Upper lobe of left lung (tissue), 6 donors: ENCODE data around the gene SLC1A5. TPM values are rescaled to one million over a fixed set of nuclear protein-coding genes. Genes with fewer than 3 reads are reported as not detected.
"Not testable (repeated sequence)": the region's sequence is repeated elsewhere in the genome, so short reads cannot be mapped to it uniquely, and the experiment has no call there.

Experiments
- ATAC-seq, 2 donors: fragments of 200-7000 bp; cut with Tn5 transposase; one replicate each; pipeline ENCODE4 v1.9.1; 2022; ENCODE audit warnings: mild to moderate bottlenecking in 2 of 2, moderate library complexity in 2 of 2; ENCODE audit not compliant: low FRiP score in 2 of 2
- DNase-seq, 2 donors: peaks; one replicate each; pipeline ENCODE4 v3.0.0-alpha.2; 2019 to 2020
- H3K27ac ChIP-seq, 4 donors: fragments of 200-600 bp; sonication (generic); one replicate each; pipeline ENCODE4 v1.5.1; 2016 to 2019
- H3K27me3 ChIP-seq, 4 donors: fragments of 200-600 bp; sonication (generic); one replicate each; pipeline ENCODE4 v1.5.1; 2017 to 2019
- H3K36me3 ChIP-seq, 4 donors: fragments of 200-600 bp; sonication (generic); one replicate each; pipeline ENCODE4 v1.5.1; 2016 to 2019
- H3K4me1 ChIP-seq, 4 donors: fragments of 200-600 bp; sonication (generic); one replicate each; pipeline ENCODE4 v1.5.1; 2018 to 2019
- H3K4me3 ChIP-seq, 4 donors: fragments of 200-600 bp; sonication (generic); one replicate each; pipeline ENCODE4 v1.5.1; 2017 to 2019; ENCODE audit warnings: mild to moderate bottlenecking in 2 of 4, moderate library complexity in 1 of 4
- H3K9me3 ChIP-seq, 4 donors: fragments of 200-600 bp; sonication (generic); one replicate each; pipeline ENCODE4 v1.5.1; 2018 to 2019
- EP300 ChIP-seq, 4 donors: sonication (generic); formaldehyde crosslinking; IDR thresholded peaks; one replicate each; pipeline ENCODE4 v1.5.1; 2017; ENCODE audit warnings: antibody characterized with exemption in 4 of 4, control low read depth in 2 of 4
- POLR2A ChIP-seq, 4 donors: fragments of 450-650 bp; IDR thresholded peaks; one replicate each; pipeline ENCODE4 v1.5.1; 2016 to 2017; ENCODE audit warnings: antibody characterized with exemption in 4 of 4, mild to moderate bottlenecking in 2 of 4
- POLR2AphosphoS5 ChIP-seq, 2 donors: sonication (generic); formaldehyde crosslinking; IDR thresholded peaks; one replicate each; pipeline ENCODE4 v1.5.1; 2017; ENCODE audit warnings: antibody characterized with exemption in 2 of 2
- WGBS, 2 donors: methylation state at CpG; one replicate each; pipeline ENCODE4 v1.1.5; 2017 to 2018; 5-methylcytosine and 5-hydroxymethylcytosine counted together
- total RNA-seq, 6 donors: library from RNA; depleted of rRNA in 4 of 6; stranded (reverse); fragments of >200 nt in 4 of 6; gene quantifications; one replicate each; pipeline versions ENCODE4 v1.1.0 to v1.2.1, GENCODE V29; 2016 to 2021
- TF ChIP-seq, protein P1 (sequence below), 6 experiments: fragments of 450-650 bp in 4 of 6; fragments of 200-600 bp in 2 of 6; sonication (generic) in 2 of 6; IDR thresholded peaks; one replicate each; pipeline ENCODE4 v1.5.1; 2016 to 2019; ENCODE audit warnings: antibody characterized with exemption in 6 of 6
- donor health status: DM: no; HTN: no; CAD: no; lungs with moderate emphysema.
- donor health status: DM: no; HTN: yes; CAD: no; lungs with severe emphysema.

Gene SLC1A5
- total RNA-seq, 6 donors from 2014 or later, result 52.4 to 147 (median 83.9) TPM

DNA sequence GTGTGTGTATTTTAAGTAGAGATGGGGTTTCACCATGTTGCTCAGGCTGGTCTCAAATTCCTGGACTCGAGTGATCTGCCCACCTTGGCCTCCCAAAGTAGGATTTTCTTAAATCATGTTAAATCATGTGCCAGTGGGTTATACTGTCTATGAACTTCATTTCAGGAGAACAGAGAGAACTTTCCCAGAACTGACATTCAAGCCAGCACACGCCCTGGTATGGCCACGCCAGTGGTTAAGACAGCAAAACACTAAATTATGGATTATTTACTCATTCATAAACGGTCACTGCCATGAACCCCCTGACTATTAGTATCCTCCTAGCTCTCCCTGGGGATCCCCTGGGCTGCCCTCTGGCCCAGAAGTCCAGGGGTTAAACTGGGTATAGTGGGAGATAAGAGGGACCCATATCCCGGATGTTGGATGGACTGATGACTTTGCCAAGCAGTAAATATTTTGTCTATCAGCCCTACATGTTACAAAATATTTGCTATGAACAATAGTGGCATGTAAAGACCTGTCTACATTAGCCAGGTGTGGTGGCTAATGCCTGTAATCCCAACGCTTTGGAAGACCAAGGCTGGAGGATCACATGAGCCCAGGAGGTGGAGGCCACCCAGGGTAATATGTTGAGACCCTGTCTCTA lies 26.0 kb downstream of the SLC1A5 start:
- no peaks in the 10 kb centered on the region for H3K27me3 ChIP-seq
- no peak for DNase-seq
- H3K9me3 ChIP-seq, result no peaks in the 10 kb centered on the region
- ATAC-seq, result no peak
- H3K4me3 ChIP-seq, result no peak overlapping the region
- 75 to 79% methylated on average over 6 of the region's 6 CpGs for WGBS, 2 donors
- H3K27ac ChIP-seq, result no peak overlapping the region
- H3K4me1 ChIP-seq, result peaks cover under 1 to 7% (median 6%) of the 10 kb centered on the region in 4 donors
- no peak for TF ChIP-seq POLR2A (IDR thresholded peaks at IDR 0.05)
- TF ChIP-seq, protein P1, sequence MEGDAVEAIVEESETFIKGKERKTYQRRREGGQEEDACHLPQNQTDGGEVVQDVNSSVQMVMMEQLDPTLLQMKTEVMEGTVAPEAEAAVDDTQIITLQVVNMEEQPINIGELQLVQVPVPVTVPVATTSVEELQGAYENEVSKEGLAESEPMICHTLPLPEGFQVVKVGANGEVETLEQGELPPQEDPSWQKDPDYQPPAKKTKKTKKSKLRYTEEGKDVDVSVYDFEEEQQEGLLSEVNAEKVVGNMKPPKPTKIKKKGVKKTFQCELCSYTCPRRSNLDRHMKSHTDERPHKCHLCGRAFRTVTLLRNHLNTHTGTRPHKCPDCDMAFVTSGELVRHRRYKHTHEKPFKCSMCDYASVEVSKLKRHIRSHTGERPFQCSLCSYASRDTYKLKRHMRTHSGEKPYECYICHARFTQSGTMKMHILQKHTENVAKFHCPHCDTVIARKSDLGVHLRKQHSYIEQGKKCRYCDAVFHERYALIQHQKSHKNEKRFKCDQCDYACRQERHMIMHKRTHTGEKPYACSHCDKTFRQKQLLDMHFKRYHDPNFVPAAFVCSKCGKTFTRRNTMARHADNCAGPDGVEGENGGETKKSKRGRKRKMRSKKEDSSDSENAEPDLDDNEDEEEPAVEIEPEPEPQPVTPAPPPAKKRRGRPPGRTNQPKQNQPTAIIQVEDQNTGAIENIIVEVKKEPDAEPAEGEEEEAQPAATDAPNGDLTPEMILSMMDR (IDR thresholded peaks at IDR 0.05), result no peak
- no peak for TF ChIP-seq POLR2AphosphoS5 (IDR thresholded peaks at IDR 0.05)
- H3K36me3 ChIP-seq, result no peaks in the 10 kb centered on the region

DNA sequence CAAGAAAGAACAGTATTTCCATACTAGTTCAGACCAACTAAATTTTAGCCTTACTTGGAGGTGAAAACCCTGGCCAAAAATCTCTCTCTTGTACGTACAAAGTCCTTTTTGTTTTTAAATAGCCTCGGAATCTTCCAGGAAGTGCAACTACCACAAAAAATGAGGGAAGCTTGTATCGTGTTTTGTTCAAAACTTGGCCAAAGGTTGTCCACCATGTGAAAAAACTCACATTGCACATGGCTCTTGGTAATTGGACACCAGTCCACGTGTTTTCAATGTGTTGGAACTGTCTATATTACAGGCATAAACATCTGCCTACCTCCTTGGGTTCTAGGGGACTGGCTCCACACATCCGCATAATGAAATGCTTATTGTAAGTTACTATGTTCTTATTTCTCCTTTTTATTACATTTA lies 27.0 kb downstream of the SLC1A5 start:
- no peaks in the 10 kb centered on the region for H3K27me3 ChIP-seq
- H3K36me3 ChIP-seq, result peaks cover 0 to 3% (median 2%) of the 10 kb centered on the region in 4 donors
- TF ChIP-seq POLR2A (IDR thresholded peaks at IDR 0.05), result no peak
- TF ChIP-seq EP300 (IDR thresholded peaks at IDR 0.05), result no peak
- no peak for TF ChIP-seq POLR2AphosphoS5 (IDR thresholded peaks at IDR 0.05)
- TF ChIP-seq, protein P1 (IDR thresholded peaks at IDR 0.05), result no peak
- 64 to 74% methylated on average over 5 of the region's 5 CpGs for WGBS, 2 donors
- no peak overlapping the region for H3K4me3 ChIP-seq
- H3K9me3 ChIP-seq, result no peaks in the 10 kb centered on the region
- H3K27ac ChIP-seq, result peak overlapping the region in 2 of 4 donors; percentile 1 to 12
- DNase-seq (no peak), ATAC-seq (no peak)
- H3K4me1 ChIP-seq, result peaks cover 7 to 10% (median 8%) of the 10 kb centered on the region in 4 donors

DNA sequence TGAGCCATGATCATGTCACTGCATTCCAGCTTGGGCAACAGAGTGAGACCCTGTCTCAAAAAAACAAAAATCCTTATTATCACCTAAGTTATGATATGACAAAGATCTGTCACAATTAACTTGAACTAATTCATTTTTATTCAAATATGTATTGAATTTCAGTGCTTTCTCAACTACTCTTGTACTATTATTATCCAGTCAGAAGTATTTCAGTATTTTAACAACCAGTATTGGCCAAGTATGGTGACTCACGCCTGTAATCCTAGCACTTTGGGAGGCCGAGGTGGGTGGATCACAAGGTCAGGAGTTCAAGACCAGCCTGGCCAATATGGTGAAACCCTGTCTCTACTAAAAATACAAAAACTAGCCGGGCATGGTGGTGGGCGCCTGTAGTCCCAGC lies 27.5 kb downstream of the SLC1A5 start:
- Histone ChIP-seq H3K27ac (peak overlapping the region in 2 of 4 donors; percentile 12 to 14), H3K4me1 (peaks cover 7 to 13% (median 8%) of the 10 kb centered on the region in 4 donors)
- DNase-seq, H3K36me3 ChIP-seq, ATAC-seq, H3K27me3 ChIP-seq, H3K4me3 ChIP-seq, H3K9me3 ChIP-seq: not testable (repeated sequence)
- WGBS, 2 donors, result 71 to 78% methylated on average over 4 of the region's 4 CpGs

DNA sequence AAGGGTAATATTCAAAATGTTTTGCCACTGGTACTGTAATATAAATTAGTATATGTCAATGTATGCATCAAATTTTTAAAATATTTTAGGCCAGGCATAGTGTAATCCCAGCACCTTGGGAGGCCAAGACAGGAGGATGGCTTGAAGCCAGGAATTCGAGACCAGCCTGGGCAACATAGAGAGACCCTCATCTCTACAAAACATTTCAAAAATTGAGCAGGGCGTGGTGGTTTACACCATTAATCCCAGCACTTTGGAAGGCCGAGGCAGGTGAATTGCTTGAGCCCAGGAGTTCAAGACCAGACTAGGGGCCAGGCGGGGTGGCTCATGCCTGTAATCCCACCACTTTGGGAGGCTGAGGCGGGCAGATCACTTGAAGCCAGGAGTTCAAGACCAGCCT lies 28.0 kb downstream of the SLC1A5 start:
- Histone ChIP-seq H3K9me3 (no peaks in the 10 kb centered on the region), H3K27me3 (no peaks in the 10 kb centered on the region), H3K27ac (peak overlapping the region in 2 of 4 donors; percentile 12 to 14), H3K36me3 (peaks cover 0 to 13% (median 6%) of the 10 kb centered on the region in 4 donors), H3K4me1 (peaks cover 8 to 18% (median 13%) of the 10 kb centered on the region in 4 donors), H3K4me3 (no peak overlapping the region)
- no peak for DNase-seq
- WGBS, 2 donors, result 90 to 92% methylated on average over 5 of the region's 5 CpGs
- no peak for ATAC-seq
- TF ChIP-seq POLR2A (IDR thresholded peaks at IDR 0.05) (no peak), EP300 (IDR thresholded peaks at IDR 0.05) (no peak), POLR2AphosphoS5 (IDR thresholded peaks at IDR 0.05) (no peak)
- TF ChIP-seq, protein P1 (IDR thresholded peaks at IDR 0.05), result no peak

DNA sequence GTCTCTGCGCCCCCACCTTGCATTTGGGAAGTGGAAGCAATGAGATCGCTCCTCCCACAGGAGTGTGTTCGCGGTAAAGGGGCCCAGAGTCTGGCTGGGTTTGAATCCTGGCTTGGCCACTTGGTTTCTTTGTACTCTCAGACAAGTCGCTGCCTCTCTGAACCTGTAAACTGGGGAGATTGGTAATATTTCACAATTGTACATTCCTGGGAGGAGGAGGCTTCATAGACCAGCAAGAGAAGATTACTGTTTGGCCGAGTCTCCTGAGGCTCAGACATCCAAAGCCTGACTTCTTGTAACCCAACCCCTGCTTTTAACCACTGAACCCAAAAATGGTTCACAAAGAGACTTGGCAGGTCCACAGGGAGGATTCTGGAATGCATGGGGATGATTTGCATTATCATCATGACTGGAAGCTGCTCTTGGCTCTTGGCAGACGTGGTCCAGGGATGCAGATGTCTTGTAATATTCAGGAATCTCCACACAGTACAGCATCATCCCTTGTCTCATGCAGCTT lies 28.5 kb downstream of the SLC1A5 start:
- no peak for DNase-seq
- no peak for TF ChIP-seq EP300 (IDR thresholded peaks at IDR 0.05)
- no peak for TF ChIP-seq POLR2AphosphoS5 (IDR thresholded peaks at IDR 0.05)
- TF ChIP-seq, protein P1 (IDR thresholded peaks at IDR 0.05), result no peak
- TF ChIP-seq POLR2A (IDR thresholded peaks at IDR 0.05), result no peak
- 41 to 69% methylated on average over 6 to 7 of the region's 7 CpGs for WGBS, 2 donors
- peaks cover 0 to 13% (median 6%) of the 10 kb centered on the region in 4 donors for H3K36me3 ChIP-seq
- peaks cover 10 to 23% (median 17%) of the 10 kb centered on the region in 4 donors for H3K4me1 ChIP-seq
- no peaks in the 10 kb centered on the region for H3K27me3 ChIP-seq
- ATAC-seq, result peak; percentile 26 to 87
- H3K27ac ChIP-seq, result no peak overlapping the region
- H3K9me3 ChIP-seq, result no peaks in the 10 kb centered on the region
- no peak overlapping the region for H3K4me3 ChIP-seq
